HL-60 (cell line): ENCODE measurements around the gene HLTF.

Source experiments
- CTCF ChIP-seq: IDR thresholded peaks from one replicate; pipeline ENCODE4 v1.5.1; 2011; ENCODE audit warnings: low read length, control low read depth, inconsistent platforms; ENCODE audit not compliant: insufficient read depth
- GABPA ChIP-seq: IDR thresholded peaks from 2 replicates; pipeline ENCODE4 v1.6.1; 2012; ENCODE audit warnings: low read depth
- POLR2AphosphoS5 ChIP-seq: IDR thresholded peaks from 2 replicates; pipeline ENCODE4 v1.6.1; 2012; ENCODE audit warnings: low read depth

GRCh38 chr3:149023951-149024350, 62.4 kb downstream of the HLTF start:
- TF ChIP-seq CTCF, result no peak
- no peak for TF ChIP-seq GABPA
- no peak for TF ChIP-seq POLR2AphosphoS5
